Kidney tubule cell (primary cell): Measurements from ENCODE around the gene KCNQ1.

Source experiments
- DNase-seq: peaks from one replicate; pipeline ENCODE4 v3.0.0-alpha.2; 2018; ENCODE audit warnings: low spot score

Gene KCNQ1

DNA sequence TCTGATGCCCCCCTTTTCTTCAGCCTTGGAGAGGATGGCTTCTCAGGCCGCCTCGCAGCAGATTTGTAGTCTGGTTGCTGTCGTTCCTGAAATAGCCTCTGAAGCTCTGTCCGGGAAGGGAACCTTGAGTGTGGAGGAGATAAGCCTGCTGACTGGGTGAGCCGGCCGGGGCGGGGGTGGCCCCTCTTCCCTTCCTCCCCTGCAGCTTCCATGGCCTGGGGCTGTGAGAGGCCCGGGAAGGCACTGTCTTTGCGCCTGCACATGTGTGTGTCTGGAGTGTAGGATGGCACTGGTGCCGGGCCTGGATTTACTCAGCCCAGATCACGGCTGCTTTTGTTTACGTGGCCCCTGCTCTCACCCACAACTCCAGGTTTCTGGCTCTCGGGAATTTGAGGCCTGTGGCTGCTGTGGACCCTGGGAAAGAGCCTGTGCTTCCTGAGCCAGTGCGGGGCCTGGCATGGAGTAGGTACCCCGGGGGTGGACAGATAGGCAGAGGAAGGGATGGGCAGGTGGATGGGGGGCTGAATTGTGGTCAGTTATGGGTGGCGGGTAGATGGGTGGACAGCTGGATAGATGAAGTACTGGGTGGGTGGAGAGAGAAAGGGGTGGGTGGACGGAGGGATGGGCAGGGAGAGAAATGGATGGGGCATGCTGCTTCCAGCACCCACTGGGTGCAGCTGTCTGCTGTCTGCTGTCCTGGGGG lies 16.6 kb downstream of the KCNQ1 start:
- DNase-seq: no peak

GRCh38 chr11:2461956-2462542 lies 17.2 kb downstream of the KCNQ1 start:
- DNase-seq: no peak

GRCh38 chr11:2462543-2462985 lies 17.8 kb downstream of the KCNQ1 start:
- no peak for DNase-seq

GRCh38 chr11:2462986-2463765 lies 18.4 kb downstream of the KCNQ1 start:
- peak; percentile 65 for DNase-seq

DNA sequence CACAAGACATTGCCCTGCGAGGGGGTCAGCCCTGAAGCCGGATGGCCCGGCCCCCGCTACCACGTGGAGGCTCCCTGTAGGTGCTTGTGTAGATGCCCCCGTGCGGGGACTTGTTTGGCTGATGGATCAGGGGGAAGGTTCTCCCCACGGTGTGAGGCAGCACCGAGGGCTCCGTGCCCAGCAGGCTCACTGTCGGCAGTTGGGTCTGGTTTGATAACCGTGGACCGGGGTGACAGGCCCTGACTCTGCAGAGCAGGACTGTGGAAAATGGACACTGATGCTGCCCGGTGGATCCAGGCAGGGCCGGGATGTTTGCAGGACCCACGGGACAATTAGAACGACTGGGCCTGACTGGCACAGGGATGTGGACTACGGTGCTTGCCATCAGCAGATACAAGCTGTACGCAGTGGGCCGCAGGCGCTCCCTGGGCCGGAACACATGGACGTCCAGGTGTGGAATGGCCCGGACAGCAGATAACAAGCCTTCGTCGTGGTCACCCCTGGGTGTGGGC lies 19.0 kb downstream of the KCNQ1 start:
- DNase-seq: no peak

- DNase-seq: no peak
Measured at GRCh38 chr11:2464451-2465165, 19.8 kb downstream of the KCNQ1 start.

GRCh38 chr11:2465202-2466068 lies 20.6 kb downstream of the KCNQ1 start:
- DNase-seq: no peak

GRCh38 chr11:2466069-2466801 lies 21.4 kb downstream of the KCNQ1 start:
- no peak for DNase-seq

DNA sequence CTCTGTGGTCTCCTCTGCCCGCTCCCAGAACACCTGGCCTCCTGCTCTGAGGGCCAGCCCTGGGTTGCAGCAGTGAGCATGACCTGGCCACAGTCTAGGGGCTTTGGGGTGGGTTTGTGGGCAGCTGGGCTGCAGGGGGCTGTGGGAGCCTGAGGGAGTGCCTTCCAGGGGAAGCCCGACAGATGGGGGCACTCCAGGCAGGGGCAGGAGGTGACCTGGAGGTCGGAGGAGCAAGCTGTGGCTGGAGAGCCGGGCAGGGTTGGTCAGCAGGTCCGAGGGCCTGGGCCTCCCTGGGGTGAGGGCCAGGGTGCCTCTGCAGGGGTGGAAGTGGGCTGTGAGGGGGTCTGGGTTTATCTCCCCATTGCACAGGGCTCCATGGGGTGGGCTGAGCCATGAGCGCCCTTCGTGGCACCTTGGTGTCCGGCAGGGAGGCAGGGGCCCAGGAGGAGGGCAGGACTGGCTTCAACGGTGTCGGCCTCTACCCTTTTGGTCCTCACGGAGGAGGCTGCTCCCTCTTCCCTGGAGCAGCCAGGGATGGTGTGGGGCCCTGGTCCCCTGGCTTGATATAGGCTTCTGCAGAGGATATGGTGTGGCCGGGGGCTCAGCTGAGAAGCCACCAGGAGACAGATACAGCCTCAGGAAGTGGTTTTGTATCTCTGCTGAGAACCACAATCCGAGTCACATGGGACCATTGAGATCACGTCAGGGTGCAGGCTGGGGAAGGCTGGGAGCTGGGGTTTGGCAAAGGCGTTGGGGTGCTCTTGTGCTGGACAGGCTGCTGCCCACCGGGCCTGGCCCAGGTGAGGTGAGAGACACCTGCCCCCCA lies 22.3 kb downstream of the KCNQ1 start:
- no peak for DNase-seq

GRCh38 chr11:2467695-2468055 lies 22.9 kb downstream of the KCNQ1 start:
- DNase-seq: no peak

GRCh38 chr11:2468363-2469235 lies 23.8 kb downstream of the KCNQ1 start:
- DNase-seq: no peak

DNA sequence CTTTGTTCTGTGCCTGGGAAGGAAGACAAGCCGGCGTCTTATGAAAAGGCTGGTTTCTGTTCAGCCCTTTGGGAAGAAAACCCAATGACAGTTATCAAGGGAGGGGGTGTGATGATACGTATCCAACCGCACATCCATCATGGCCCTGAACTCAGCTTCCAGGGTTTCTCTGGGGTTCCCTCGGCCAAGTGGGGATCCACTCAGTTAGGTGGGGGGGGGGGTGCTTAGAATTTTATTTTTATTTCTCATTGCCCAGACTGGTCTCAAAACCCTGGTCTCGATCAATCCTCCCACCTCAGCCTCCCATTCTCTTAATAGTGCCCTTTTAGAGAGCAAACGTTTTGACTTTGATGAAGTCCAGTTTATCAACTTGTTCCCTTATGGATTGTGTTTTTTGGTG lies 25.7 kb downstream of the KCNQ1 start:
- DNase-seq: no peak

DNA sequence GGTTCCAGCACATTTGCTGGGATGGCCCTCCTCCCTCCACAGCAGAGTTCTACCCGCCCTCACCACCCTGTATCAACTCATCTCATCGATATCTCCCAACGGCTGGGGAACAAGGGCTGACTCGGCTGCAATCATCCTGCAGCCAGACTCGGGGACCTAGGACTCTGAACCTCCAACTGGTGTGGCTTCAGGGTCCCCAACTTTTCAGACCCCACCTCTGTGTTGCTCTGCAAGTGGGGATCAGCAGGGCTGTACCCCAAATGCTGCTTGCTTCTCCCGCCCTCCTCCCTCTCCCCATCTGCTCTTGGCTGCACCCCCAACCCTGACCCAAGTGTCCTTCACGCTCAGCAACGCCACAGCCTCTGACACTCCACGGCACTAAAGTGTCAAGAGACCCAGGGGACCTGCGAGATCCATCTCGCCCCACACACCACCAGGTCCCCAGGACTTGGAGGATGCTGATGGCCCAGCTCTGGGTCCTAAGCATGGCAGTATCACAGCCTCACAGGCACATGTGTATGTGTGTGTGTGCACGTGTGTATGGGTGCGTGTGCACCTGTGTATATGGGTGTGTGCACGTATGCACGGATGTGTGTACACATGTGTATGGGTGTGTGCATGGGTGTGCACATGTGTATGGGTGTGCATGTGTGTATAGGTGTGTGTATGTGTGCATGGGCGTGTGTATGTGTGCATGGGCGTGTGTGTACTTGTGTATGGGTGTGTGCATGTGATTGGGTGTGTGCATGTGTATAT lies 26.4 kb downstream of the KCNQ1 start:
- DNase-seq: no peak

GRCh38 chr11:2471804-2472096 lies 26.9 kb downstream of the KCNQ1 start:
- no peak for DNase-seq

DNA sequence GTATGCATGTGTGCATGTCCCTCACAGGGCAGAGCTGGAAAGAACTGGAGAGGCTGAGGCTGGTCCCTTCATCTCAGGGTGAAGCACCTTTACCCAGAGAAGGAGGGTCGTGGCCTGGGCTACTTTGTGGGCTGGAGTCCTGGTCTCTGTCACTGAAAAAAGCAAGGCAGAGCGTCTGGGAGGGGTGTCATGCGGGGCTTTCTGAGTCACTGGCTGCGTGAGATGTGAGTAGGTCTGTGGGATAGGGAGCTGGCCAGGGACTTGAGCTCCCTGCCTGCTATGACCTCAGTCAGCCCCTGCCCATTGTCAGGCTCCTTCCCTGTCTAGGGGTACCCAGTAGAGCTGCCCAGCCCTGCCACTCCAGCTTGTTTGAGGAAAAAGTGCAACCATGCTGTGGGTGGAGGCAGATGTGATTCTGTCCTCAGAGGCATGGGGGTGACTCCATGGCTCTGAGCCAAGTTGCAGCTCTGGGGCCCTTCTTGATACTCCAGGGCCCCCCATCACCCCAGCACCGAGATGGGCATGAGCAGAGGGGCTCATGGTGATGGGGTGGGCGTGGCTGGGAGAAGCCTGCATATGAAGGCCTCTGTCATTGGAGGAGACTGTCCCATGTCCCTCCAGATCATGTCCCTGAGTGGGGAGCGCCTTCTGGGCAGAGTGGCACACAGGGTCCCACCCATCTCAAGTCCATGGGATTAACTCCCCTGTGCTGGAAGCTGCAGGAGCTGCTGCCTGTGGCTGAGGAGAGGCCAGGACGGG lies 27.8 kb downstream of the KCNQ1 start:
- DNase-seq: no peak

DNA sequence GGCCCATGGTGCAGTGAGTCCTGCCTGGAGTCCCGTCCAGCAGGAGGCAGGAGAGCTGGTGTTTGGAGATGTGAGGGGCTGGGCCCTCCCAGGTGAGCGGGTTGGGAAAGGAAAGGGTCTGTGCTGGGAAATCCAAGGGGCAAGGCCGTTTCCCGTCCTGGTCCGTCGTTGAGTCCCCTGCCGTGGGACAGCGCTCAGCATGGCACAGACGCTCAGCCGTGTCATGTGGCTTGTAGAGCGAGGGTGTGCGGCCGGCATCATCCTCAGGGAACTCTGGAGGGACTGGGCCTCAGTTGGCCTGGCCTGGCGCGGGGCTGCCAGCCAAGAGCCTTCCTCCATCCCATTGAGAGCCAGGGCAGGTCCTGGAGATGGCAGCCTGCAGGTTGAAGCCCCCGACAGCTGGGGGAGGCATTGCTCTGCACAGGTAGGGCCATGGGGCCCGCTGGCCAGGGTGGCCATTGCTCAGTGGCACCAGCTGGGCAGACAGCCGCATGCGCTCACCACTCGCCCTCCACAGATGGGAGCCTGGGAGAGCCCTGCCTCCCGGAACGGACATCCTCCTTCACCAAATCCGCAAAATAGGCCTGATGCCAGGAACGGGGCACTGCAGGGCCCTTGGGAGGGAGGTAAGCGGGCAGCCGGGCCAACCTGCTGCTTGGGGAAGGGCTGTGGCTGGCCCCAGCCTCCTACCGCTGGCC lies 28.7 kb downstream of the KCNQ1 start:
- no peak for DNase-seq
